ENCODE measurements around the gene ST8SIA1.

DNA sequence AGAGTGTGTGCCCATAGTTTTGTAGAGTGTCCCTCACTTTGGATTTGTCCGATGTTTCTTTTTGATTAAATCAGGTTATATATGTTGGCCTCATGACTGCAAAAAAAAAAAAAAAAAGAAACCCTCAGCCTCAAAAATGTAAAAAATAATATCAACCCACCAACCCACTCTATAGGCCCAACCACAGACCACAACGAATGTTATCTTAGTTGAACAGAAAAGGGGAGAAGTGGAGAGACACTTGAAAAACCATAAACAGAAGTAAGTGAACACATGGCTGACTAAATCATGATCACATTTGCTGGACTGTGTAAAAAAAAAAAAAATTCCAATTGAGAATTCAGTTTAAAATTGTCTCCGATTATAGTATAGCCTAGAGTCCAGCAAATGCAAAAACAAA, 45.5 kb upstream of the ST8SIA1 start:
- TF ChIP-seq, protein P1, sequence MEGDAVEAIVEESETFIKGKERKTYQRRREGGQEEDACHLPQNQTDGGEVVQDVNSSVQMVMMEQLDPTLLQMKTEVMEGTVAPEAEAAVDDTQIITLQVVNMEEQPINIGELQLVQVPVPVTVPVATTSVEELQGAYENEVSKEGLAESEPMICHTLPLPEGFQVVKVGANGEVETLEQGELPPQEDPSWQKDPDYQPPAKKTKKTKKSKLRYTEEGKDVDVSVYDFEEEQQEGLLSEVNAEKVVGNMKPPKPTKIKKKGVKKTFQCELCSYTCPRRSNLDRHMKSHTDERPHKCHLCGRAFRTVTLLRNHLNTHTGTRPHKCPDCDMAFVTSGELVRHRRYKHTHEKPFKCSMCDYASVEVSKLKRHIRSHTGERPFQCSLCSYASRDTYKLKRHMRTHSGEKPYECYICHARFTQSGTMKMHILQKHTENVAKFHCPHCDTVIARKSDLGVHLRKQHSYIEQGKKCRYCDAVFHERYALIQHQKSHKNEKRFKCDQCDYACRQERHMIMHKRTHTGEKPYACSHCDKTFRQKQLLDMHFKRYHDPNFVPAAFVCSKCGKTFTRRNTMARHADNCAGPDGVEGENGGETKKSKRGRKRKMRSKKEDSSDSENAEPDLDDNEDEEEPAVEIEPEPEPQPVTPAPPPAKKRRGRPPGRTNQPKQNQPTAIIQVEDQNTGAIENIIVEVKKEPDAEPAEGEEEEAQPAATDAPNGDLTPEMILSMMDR (conservative IDR thresholded peaks at IDR 0.05; ENCODE audit: low read depth, low read length): no peak
- no peak for TF ChIP-seq EZH2 (IDR thresholded peaks at IDR 0.05; ENCODE audit: low read length, unreplicated experiment)

Data from PC-3 (cell line).